COR-L47 (cell line): Measurements from ENCODE around the gene ZNF12.
"Not testable (repeated sequence)": the region's sequence is repeated elsewhere in the genome, so short reads cannot be mapped to it uniquely, and the experiment has no call there.

Experiments
- DNase-seq: peaks from one replicate; lab custom pipeline; 2025; lab: John Stamatoyannopoulos, UW

The ZNF12 gene

DNA sequence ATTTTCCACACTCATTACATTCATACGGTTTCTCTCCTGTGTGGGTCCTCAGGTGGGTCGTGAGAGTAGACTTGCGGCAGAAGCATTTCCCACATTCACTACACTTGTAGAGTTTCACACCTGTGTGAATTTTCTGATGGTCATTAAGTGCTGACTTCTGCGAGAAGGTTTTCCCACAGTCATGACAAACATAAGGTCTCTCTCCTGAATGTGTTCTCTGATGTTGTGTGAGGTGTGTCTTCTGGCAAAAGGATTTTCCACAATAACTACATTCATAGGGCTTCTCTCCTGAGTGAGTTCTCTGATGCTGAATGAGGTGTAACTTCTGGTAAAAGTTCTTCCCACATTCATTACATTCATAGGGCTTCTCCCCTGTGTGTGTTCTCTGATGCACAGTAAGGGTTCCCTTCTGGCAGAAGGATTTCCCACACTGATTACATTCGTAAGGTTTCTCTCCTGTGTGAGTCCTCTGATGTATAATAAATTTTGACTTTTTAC, 15.1 kb downstream of the ZNF12 start:
- no peak for DNase-seq

DNA sequence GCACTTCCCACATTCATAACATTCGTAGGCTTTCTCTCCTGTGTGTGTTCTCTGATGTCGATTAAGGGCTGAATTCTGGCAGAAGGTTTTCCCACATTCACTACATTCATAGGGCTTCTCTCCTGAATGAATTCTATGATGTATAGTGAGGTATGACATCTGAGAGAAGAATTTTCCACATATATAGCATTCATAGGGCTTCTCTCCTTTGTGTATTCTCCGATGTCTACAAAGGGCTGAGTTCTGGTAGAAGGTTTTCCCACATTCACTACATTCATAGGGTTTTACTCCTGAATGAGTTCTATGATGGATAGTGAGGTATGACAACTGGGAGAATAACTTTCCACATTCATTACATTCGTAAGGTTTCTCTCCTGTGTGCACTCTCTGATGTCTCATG, 15.6 kb downstream of the ZNF12 start:
- DNase-seq, result no peak

DNA sequence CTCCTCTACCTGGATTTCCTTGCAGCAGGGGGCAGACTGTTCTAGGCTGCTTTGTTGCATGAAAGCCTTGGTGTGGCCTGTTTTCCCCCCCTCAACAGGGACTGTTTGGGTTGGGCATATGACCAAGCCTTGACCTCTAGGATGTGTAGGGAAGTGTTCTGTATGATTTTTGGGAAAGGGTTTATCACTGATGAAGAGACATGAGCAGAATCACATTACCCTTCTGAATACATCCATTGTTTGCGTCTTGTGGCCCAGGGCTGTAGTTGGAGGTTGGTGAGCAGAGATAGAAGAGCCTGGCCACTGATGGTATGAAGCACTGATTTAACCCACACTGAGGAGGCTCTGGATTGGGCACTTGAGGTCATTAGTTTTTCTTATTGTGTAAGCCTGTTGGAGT, 26.6 kb downstream of the ZNF12 start:
- DNase-seq, result no peak

DNA sequence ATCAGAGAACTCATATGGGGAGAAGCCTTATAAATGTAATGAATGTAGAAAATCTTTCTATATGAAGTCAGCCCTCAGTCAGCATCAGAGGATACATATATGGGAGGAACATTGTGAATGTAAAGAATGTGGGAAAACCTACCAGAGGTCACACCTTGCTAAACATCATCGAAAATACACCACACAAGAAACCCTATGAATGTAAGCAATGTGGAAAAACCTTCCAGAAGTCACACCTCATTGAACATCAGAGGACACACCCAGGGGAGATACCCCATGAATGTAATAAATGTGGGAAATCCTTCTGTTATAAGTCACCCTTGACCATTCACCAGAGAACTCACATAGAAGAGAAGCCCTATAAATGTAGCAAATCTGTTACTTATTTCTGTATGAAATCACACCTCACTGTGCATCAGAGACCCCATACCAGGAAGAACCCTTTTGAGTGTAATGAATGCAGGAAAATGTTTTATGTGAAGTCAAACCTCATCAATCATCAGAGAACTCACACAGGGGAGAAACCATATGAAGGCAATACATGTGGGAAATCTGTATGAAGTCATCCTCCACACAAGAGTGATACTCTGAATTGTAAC, 30.8 kb downstream of the ZNF12 start:
- no peak for DNase-seq

DNA sequence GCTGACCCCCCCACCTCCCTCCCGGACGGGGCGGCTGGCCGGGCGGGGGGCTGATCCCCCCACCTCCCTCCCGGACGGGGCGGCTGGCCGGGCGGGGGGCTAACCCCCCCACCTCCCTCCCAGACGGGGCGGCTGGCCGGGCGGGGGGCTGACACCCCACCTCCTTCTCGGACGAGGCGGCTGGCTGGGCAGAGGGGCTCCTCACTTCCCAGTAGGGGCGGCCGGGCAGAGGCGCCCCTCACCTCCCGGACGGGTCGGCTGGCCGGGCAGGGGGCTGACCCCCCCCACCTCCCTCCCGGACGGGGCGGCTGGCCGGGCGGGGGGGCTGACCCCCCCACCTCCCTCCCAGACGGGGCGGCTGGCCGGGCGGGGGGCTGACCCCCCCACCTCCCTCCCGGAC, 35.9 kb downstream of the ZNF12 start:
- not testable (repeated sequence) for DNase-seq

DNA sequence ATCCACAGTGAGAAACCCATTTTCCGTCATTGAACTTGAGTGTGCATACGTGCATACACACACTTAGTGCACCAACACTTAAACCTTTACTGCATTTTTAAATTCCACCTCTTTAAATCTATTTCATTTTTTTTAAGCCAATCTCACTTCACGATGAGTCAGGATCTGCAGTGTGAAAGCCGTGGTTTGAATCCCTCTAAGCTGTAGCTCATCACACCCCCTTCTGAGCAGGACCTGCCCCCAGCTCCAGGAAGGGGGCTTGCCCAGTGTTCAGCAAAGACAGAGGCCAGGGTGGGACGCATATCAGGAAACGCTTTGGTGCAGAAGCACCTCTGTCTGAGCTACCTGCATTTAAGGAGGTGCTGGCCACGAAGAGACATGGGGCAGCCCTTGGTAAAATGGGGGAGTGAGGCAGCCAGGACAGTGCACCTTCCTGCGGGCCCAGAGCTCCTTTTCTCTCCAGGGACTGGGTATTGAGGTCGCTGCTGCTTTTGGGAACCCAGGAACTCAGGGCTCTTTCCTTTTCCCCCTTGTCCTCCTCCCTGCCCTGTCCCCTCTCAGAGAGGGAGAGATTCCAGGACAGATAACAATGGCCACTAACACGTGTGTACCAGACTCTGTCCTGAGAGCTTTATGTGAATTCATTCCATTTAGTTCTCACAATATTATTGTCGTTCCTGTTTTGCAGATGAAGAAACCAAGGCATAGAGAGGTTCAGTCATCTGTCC, 48.0 kb downstream of the ZNF12 start:
- no peak for DNase-seq

DNA sequence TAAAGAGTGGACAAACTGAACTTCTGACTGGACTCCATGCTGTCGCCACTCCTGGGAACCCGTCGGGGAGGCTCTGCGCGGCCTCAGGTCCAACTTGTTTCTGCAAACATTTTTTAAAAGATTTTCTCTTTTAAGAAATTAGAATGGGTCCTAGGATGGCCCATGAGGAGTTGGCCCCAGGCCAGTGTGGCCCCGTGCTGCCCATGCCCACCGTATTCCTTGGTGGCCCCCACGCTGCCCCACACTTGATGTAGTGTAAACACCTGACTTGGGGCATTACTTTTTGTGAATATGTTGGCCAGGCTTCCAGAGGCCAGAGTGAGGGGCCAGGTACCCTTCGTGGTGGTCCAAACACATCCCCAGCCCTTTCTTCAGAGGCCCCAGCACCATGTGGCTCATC, 50.3 kb downstream of the ZNF12 start:
- no peak for DNase-seq

DNA sequence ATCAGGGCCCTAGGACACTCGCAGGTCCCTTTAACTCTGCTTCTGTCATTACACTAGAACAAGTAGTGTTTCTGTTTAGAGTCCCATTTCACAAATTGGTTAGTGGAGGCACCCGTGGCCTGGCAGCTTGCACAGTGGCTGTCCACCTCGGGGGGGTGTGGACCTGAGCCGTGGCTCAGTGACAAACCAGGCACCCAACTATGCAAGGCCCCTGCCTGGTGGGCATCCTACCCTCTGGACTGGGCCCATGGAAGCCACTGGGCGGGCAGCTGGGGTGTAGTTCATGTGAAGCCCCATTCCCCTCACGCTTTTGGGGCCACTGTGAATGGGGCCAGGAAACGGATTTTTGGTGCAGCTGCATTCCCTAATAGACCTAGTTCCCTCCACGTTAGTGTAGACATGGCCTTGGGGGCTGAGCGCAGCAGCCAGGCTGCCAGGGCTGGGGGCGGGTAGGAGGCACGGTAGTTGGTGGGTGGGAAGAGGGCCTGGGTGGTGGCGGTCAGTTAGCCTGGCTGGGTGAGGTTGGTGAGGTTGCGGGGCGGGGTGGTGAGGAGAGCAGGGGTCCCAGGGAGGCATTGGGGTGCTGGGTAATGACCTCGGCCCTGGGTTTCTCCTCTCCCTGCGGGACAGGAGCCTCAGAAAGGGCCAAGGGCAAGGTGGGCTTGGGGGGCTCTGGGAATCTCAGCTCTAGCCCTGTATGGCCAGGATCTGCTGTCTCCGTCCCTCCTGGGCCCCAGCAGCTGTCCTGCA, 50.9 kb downstream of the ZNF12 start:
- no peak for DNase-seq

DNA sequence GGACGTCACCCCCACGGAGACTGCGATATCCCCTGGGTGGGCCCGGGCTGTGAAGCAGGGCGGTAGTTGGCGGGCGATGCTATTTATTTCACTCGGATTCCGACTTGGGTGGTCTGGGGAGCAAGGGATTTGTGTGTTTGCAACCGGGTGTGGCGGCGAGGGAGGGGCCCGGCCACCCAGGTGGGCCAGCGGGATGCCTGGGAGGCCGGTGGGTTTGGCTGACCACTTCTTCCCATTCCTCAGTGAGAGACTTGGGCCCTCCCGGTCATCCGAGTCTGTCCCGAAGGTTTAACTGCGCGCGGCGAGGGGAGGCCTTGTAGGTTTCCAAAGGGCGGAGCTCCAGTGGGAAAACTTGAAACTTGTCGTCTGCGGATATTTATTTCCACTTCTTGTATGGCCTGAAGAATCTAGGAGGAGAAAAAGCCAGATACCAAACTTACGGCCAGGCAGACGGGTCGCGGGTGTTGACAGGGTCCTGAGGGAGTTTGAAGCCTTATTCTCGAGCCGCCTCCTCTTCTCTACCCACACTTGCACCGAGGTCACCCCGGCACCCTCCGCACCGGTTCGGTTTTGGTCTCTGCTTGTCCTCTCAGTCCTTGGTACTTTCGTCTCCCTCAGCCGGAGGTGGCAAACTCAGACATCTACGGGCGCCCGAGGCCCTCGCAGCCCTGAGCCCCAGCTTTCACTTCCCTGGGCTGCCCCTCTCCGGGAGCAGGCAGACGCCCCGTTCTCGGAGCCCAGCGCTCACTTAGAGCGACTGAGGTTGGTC, 51.7 kb downstream of the ZNF12 start:
- no peak for DNase-seq

DNA sequence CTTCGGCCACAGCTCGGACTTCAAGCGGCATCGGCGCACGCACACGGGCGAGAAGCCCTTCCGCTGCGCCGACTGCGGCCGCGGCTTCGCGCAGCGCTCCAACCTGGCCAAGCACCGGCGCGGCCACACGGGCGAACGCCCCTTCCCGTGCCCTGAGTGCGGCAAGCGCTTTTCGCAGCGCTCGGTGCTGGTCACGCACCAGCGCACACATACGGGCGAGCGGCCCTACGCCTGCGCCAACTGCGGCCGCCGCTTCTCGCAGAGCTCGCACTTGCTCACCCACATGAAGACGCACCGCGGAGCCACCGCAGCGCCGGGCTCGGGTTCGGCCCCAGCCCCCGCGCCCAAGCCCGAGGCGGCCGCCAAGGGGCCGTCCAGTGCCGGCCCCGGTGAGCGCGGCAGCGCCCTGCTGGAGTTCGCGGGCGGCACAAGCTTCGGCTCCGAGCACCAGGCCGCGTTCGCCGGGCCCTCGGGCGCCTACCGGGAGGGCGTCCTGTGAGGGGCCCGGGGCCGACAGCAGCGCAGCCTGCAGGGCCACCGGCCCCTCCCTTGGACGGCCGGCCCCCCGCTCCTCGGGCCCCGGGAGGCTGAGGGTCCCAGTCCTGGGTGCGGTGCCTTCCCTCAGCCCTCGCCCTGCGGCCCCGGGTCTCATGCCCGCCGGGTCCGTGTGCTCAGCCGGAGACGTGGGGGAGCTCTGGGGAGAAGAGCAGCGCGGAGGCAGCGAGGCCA, 52.5 kb downstream of the ZNF12 start:
- DNase-seq, result no peak

DNA sequence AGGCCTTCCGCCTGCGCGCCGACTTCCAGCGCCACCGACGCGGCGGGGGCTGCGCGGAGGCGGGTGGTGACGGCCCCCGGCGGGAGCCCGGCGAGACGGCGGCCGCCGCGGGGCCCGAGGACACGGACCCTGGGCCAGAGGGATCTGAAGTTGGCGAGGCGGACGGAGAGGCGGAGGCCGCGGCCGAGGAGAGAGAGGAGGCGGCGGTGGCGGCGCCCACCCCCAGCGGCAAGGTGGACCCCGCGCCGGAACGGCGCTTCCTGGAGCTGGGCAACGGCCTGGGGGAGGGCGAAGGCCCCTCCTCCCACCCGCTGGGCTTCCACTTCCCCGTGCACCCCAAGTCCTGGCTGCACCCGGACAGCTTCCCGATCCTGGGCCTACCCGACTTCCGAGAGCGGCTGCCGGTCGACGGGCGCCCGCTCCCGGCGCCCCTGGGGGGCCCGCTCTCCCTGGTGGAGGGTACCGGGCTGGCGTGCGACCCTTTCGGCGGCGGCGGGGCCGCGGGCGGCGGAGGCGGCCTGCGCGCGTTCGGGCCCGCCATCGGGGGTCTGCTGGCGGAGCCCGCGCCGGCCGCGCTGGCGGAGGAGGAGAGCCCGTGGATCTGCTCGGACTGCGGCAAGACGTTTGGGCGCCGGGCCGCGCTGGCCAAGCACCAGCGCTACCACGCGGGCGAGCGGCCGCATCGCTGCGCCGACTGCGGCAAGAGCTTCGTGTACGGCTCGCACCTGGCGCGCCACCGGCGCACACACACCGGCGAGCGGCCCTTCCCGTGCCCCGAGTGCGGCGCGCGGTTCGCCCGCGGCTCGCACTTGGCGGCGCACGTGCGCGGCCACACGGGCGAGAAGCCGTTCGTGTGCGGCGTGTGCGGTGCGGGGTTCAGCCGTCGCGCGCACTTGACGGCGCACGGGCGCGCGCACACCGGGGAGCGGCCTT, 53.4 kb downstream of the ZNF12 start:
- no peak for DNase-seq

DNA sequence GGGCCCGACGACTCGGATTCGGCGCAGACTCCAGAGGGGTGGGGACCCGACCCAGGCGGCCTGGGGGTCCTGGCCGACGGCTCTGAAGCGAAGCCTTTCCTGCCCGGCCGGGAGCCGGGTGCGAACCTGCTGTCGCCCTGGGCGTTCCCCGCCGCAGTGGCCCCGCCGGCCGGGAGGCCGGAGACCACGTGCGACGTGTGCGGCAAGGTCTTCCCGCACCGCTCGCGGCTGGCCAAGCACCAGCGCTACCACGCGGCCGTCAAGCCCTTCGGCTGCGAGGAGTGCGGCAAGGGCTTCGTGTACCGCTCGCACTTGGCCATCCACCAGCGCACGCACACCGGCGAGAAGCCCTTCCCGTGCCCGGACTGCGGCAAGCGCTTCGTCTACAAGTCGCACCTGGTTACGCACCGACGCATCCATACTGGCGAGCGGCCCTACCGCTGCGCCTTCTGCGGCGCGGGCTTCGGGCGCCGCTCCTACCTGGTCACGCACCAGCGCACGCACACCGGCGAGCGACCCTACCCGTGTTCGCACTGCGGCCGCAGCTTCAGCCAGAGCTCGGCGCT, 54.2 kb downstream of the ZNF12 start:
- DNase-seq, result no peak

DNA sequence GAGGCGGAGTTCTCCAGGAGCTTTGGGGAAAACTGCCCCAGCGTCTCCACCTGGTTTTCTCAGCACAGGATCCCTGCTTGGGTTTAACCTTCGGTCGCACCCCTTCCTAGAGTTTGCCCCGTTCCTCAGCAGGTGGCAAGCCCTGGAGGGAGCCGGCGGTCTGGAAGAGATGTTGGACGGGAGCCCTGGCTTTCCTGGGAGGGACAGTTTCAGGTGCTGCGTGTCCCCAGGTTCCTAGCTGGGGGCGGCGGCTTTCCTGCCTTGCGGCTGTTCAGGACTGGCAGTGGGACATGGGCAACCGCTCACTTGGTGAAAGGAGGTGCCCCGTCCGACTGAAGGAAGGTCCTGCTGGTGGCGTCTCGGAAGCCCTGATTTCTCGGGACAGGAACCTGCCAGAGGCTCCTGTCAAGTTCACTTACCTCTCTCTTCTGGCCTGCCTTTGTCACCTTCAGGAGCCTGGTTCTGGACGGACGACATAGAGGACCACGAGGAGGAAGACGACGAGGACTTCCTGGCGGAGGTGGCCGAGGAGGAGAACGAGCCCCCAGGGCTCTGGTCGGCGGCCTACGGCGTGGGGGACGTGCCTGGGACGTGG, 54.8 kb downstream of the ZNF12 start:
- DNase-seq, result no peak

DNA sequence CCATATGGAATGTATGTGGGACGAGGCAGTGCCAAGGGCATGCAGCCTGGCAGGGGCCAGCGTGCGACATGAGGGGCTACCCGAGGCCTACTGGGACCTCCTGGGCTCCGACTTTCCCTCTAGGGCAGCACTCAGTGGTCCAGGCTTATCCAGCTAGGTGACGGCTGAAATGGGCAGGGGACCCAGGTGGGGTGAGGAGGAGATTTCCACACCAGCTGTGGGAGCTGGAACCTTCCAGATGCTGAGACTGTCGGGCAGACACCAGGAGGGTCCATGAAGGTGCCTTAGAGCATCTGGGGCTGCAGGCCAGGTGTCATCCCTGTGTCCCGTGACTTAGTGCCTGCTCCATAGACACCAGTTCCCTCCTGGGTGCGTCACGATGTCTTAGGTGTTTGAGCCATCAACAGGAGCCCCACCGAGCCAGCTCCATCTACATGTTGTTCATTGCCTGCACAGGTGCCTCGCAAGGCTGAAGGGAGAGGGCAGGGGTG, 56.2 kb downstream of the ZNF12 start:
- no peak for DNase-seq

DNA sequence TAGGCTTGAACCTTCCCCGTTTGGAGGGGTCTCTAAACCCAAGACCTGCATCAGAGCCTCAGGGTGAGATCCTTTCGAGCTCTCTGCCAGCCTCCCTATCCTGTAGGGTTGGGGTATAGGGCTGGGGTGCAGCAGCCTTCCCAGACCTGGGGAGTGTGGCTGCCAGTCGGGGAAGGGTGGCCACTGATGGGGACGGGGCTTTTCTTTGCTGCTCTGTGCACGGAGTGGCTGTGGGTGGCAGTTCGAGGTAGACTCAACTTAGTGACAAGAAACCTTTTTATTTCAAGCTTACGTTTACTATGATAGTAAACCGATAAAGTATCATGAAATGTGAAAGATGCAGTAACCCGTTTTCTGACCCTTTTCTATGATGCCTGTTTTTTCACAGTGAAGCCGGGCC, 56.7 kb downstream of the ZNF12 start:
- DNase-seq, result no peak

DNA sequence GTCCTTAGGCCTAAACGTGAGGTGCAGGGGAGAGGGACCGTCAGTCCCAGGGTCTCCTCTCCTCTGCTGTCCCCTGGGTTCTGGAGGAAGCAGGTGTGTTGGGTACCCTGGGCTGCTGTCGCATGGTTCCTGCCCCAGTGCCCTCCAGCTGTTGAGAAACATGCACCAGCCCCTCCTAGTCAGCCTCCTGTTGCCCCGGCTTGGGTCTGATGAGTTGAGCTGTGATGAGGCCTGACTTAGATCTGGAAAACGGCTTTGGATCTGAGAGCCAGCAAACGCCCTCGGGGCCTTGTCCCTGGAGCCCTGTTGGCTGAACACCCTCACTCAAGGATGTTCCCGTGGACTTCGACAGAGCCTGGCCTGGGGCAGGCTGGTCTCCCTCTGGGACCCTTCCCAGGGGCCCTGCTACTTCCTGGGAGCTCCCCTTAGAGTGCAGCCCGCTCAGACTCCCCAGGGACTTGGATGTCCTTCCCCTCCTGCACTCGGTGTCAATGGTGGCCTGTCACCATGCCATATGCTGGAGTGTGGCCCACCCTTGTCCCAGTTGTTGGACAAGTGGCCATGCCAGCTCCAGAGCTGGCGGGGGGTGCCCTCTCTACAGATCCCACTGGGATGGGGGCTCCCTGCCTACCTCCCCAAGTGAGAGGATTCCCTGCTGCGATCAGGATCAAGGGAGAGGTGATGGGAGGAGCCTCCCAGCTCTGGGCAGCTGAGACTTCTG, 57.3 kb downstream of the ZNF12 start:
- DNase-seq, result no peak

DNA sequence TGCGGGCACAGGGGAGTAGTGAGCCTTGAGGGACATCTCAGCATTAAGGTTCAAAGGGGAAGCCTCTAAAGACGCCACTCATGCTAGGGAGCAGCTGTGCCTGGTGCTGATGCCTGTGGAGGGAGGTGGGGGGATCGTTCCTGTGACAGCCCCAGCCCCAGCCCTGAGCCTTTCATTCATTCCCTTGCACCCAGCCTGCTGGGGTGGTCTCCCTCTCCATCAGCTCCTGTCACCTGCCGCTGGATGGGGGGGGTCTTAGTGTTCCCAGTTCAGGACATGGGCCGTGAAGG, 58.0 kb downstream of the ZNF12 start:
- DNase-seq, result no peak

DNA sequence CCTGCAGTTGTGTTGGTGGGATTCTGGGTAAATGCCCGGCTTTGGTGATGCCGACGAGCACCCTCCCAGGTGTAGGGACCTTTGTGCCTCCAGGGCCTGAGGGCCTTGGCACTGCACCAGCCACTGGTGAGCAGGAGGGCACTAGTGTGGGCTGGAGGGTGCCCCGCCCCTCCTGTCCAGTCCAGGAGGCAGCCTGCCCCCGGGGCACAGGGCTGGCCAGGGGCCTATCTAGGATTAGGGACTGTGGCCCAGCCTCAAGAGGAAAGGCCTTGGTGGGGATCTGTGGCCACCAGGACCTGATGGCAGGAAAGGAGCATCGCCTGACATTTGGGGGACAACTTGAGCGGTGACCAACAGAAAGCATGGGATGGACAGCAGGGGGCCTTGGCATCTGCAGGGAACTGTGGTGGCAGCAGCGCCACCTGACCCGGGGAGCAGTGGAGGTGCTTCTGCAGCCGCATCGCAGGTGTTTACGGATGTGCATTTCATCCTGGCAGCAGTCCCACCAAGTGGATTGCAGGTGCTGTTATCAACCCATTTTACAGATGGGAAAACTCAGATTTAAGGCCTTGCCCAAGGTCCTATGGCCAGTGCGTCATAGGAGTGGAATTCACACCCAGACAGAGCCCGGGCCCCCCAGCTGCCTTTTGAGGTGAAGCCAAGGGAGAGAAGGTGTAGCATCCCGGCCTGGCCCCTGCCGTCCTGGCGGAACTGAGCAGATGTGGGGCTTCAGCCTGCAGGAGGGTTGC, 58.5 kb downstream of the ZNF12 start:
- no peak for DNase-seq

DNA sequence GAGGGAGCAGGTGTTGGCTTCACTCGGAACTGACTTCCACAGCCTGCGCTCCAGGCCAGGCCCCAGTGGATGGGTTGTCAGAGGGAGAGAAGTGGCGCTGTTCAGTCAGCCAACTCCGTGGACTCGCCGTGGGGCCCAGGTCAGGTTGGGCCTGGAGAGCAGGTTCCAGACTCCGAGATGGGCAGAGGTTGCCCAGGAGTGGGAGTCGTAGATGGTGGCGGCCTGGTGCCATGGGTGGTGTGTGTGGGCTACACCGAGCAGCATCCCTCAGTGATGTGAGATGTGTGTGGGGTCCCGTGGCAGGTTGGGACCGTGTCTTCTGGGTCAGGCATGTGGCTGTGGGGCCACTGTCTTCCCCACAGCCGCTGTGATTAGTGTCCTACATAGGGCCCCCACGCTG, 59.2 kb downstream of the ZNF12 start:
- no peak for DNase-seq
